ENCODE results near the gene AKR1C1. TPM values are rescaled to one million over a fixed set of nuclear protein-coding genes. Genes with fewer than 3 reads are reported as not detected.
"Not testable (repeated sequence)": the region's sequence is repeated elsewhere in the genome, so short reads cannot be mapped to it uniquely, and the experiment has no call there.

AKR1C1 gene
- total and polyA plus RNA-seq, 2 donors (not counting 3 experiments of a cell fraction or from before 2014, with no cell fraction given): 1.5 to 5.5 TPM

DNA sequence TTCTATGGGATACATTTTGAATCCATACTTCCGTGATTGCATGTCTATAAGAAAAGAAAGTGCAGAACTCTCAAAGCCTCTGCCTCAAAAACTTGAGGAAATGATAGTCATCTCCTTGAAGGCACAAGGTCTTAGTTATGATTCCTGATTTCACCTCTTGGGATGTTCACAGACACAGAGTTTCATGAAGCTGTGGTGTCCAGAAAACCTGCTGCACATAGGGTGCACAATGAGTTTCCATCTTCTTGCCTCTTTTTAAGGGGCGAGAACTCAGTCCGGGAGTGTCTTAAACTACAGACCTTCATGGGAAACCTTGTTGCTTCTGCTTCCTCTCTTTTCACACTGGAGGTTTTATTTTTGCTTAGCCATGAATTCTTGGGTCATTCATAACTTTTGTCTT, 4.0 kb downstream of the AKR1C1 start:
- POLR2A ChIA-PET: not testable (repeated sequence)

GRCh38 chr10:4969289-4969688, 6.1 kb downstream of the AKR1C1 start:
- H3K36me3 ChIP-seq (ENCODE audit: control insufficient read depth in 2 of 2, extremely low read depth in 1 of 2, insufficient read depth in 2 of 2, low read length in 2 of 2); H3K9me3 ChIP-seq (replicated peaks; ENCODE audit: control insufficient read depth, insufficient read depth, low read length); intact Hi-C loops (cut with micrococcal nuclease); H4K20me1 ChIP-seq (replicated peaks; ENCODE audit: control insufficient read depth, extremely low read depth, insufficient read depth, low read length); H3K9ac ChIP-seq (replicated peaks; ENCODE audit: extremely low read depth, insufficient read depth, low read length); FAIRE-seq; H3K4me3 ChIP-seq (replicated peaks in 1 of 3; ENCODE audit: insufficient read depth in 1 of 3, low read depth in 1 of 3, low read length in 3 of 3); H3K4me1 ChIP-seq (ENCODE audit: control insufficient read depth, extremely low read depth, insufficient read depth, low read length); H3K9me1 ChIP-seq (replicated peaks; ENCODE audit: control insufficient read depth, extremely low read depth, insufficient read depth, low read length); DNase-seq (ENCODE audit: low read depth, low spot score); H3K4me2 ChIP-seq (ENCODE audit: insufficient read depth, low read length); BruUV-seq (replicated peaks); H2AFZ ChIP-seq (ENCODE audit: low read depth, low read length); dilution Hi-C loops (cut with MboI; ENCODE audit: extremely low pct_ligation_motif_present, low sequenced_read_pairs); H3K79me2 ChIP-seq (ENCODE audit: control insufficient read depth, insufficient read depth, low read length); POLR2A ChIA-PET; H3K27me3 ChIP-seq (ENCODE audit: control insufficient read depth in 2 of 2, insufficient read depth in 2 of 2, low read length in 2 of 2); H3K27ac ChIP-seq (ENCODE audit: insufficient read depth, low read depth, low read length): not testable (repeated sequence)
- CTCF ChIA-PET: interaction anchor here (1.5 kb wide), 1 partner anchor 9 kb away, joined by 4 read pairs; no protein-coding TSS in a partner anchor

More for the DNA sequence above, 4.0 kb downstream of the AKR1C1 start:
- H3K27me3 ChIP-seq (ENCODE audit: control insufficient read depth in 2 of 2, insufficient read depth in 2 of 2, low read length in 2 of 2); H4K20me1 ChIP-seq (replicated peaks; ENCODE audit: control insufficient read depth, extremely low read depth, insufficient read depth, low read length); FAIRE-seq; H3K79me2 ChIP-seq (ENCODE audit: control insufficient read depth, insufficient read depth, low read length); H3K4me3 ChIP-seq (replicated peaks in 1 of 3; ENCODE audit: insufficient read depth in 1 of 3, low read depth in 1 of 3, low read length in 3 of 3); H3K4me1 ChIP-seq (ENCODE audit: control insufficient read depth, extremely low read depth, insufficient read depth, low read length); H3K9me1 ChIP-seq (replicated peaks; ENCODE audit: control insufficient read depth, extremely low read depth, insufficient read depth, low read length); BruUV-seq (replicated peaks); CTCF ChIA-PET; H3K36me3 ChIP-seq (ENCODE audit: control insufficient read depth in 2 of 2, extremely low read depth in 1 of 2, insufficient read depth in 2 of 2, low read length in 2 of 2); H3K4me2 ChIP-seq (ENCODE audit: insufficient read depth, low read length); H3K9me3 ChIP-seq (replicated peaks; ENCODE audit: control insufficient read depth, insufficient read depth, low read length); dilution Hi-C loops (cut with MboI; ENCODE audit: extremely low pct_ligation_motif_present, low sequenced_read_pairs); H2AFZ ChIP-seq (ENCODE audit: low read depth, low read length); H3K27ac ChIP-seq (ENCODE audit: insufficient read depth, low read depth, low read length); DNase-seq (ENCODE audit: low read depth, low spot score); H3K9ac ChIP-seq (replicated peaks; ENCODE audit: extremely low read depth, insufficient read depth, low read length); intact Hi-C loops (cut with micrococcal nuclease): not testable (repeated sequence)

DNA sequence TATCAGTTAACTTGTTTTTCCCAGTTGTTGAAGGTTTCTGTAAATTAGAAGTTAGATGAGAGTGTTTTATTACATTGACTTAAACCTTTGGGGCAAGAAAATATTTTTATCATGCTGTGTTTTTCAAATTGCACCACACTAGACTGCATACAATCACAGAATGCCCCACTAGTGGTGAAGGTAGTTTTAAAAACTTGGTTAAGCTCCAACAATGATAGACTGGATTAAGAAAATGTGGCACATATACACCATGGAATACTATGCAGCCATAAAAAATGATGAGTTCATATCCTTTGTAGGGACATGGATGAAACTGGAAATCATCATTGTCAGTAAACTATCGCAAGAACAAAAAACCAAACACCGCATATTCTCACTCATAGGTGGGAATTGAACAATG, 7.1 kb downstream of the AKR1C1 start:
- H3K79me2 ChIP-seq (ENCODE audit: control insufficient read depth, insufficient read depth, low read length); H4K20me1 ChIP-seq (replicated peaks; ENCODE audit: control insufficient read depth, extremely low read depth, insufficient read depth, low read length); FAIRE-seq; H3K4me3 ChIP-seq (replicated peaks in 1 of 3; ENCODE audit: insufficient read depth in 1 of 3, low read depth in 1 of 3, low read length in 3 of 3); dilution Hi-C loops (cut with MboI; ENCODE audit: extremely low pct_ligation_motif_present, low sequenced_read_pairs); H2AFZ ChIP-seq (ENCODE audit: low read depth, low read length); H3K27me3 ChIP-seq (ENCODE audit: control insufficient read depth in 2 of 2, insufficient read depth in 2 of 2, low read length in 2 of 2); H3K9me1 ChIP-seq (replicated peaks; ENCODE audit: control insufficient read depth, extremely low read depth, insufficient read depth, low read length); H3K4me1 ChIP-seq (ENCODE audit: control insufficient read depth, extremely low read depth, insufficient read depth, low read length); H3K9ac ChIP-seq (replicated peaks; ENCODE audit: extremely low read depth, insufficient read depth, low read length); BruUV-seq (replicated peaks); POLR2A ChIA-PET; H3K27ac ChIP-seq (ENCODE audit: insufficient read depth, low read depth, low read length); H3K4me2 ChIP-seq (ENCODE audit: insufficient read depth, low read length); intact Hi-C loops (cut with micrococcal nuclease); H3K9me3 ChIP-seq (replicated peaks; ENCODE audit: control insufficient read depth, insufficient read depth, low read length); H3K36me3 ChIP-seq (ENCODE audit: control insufficient read depth in 2 of 2, extremely low read depth in 1 of 2, insufficient read depth in 2 of 2, low read length in 2 of 2); DNase-seq (ENCODE audit: low read depth, low spot score): not testable (repeated sequence)
- CTCF ChIA-PET: interaction anchor here (1.5 kb wide), 1 partner anchor 8 kb away, joined by 4 read pairs; no protein-coding TSS in a partner anchor

DNA sequence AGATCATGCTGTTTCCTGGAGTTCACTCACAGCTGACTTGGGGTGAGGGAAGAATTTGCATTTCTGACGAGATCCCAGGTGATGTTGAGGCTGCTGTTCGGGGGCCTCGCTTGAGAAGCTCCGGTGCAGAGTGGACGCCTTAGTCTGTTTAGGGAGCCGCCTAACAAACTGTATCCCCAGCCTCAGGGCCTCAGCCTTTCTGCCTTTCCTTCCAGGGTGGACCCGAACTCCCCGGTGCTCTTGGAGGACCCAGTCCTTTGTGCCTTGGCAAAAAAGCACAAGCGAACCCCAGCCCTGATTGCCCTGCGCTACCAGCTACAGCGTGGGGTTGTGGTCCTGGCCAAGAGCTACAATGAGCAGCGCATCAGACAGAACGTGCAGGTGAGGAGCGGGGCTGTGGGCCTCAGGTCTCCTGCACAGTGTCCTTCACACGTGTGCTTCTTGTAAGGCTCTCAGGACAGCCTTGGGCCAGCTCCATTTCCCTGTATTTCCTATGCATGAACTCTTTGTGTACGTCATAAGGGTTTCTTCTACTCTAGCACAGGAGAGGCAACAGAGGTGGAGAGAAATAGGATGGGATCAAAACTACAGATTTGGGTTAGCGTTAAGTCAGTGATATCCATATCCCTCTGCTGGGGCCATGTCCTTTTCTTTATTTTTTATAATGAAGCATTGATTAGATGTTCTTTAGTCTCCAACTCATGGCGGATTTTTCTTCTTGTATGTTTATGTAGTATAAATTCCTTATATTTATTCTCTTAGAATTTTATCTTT, 9.3 kb downstream of the AKR1C1 start:
- not testable (repeated sequence) for FAIRE-seq; BruUV-seq (replicated peaks)

More for the DNA sequence above, 9.3 kb downstream of the AKR1C1 start:
- H2AFZ ChIP-seq (ENCODE audit: low read depth, low read length); intact Hi-C loops (cut with micrococcal nuclease); H3K27ac ChIP-seq (ENCODE audit: insufficient read depth, low read depth, low read length); CTCF ChIA-PET; H3K4me1 ChIP-seq (ENCODE audit: control insufficient read depth, extremely low read depth, insufficient read depth, low read length); H3K9ac ChIP-seq (replicated peaks; ENCODE audit: extremely low read depth, insufficient read depth, low read length); H4K20me1 ChIP-seq (replicated peaks; ENCODE audit: control insufficient read depth, extremely low read depth, insufficient read depth, low read length); H3K27me3 ChIP-seq (ENCODE audit: control insufficient read depth in 2 of 2, insufficient read depth in 2 of 2, low read length in 2 of 2); dilution Hi-C loops (cut with MboI; ENCODE audit: extremely low pct_ligation_motif_present, low sequenced_read_pairs); DNase-seq (ENCODE audit: low read depth, low spot score); H3K36me3 ChIP-seq (ENCODE audit: control insufficient read depth in 2 of 2, extremely low read depth in 1 of 2, insufficient read depth in 2 of 2, low read length in 2 of 2); H3K9me1 ChIP-seq (replicated peaks; ENCODE audit: control insufficient read depth, extremely low read depth, insufficient read depth, low read length); H3K79me2 ChIP-seq (ENCODE audit: control insufficient read depth, insufficient read depth, low read length); H3K4me2 ChIP-seq (ENCODE audit: insufficient read depth, low read length); H3K4me3 ChIP-seq (replicated peaks in 1 of 3; ENCODE audit: insufficient read depth in 1 of 3, low read depth in 1 of 3, low read length in 3 of 3); POLR2A ChIA-PET; H3K9me3 ChIP-seq (replicated peaks; ENCODE audit: control insufficient read depth, insufficient read depth, low read length): not testable (repeated sequence)
